Aorta (tissue), 5 donors: Measurements from ENCODE around the gene UNC45A. TPM values are rescaled to one million over a fixed set of nuclear protein-coding genes. Genes with fewer than 3 reads are reported as not detected.

Source experiments
- ATAC-seq: fragments of 200-7000 bp; cut with Tn5 transposase; one replicate; pipeline ENCODE4 v1.9.1; 2022; ENCODE audit warnings: moderate library complexity; ENCODE audit not compliant: low FRiP score
- DNase-seq, 2 donors: peaks; one replicate each; pipeline ENCODE4 v3.0.0-alpha.2; 2020
- H3K27ac ChIP-seq, 2 donors: one replicate each; pipeline ENCODE4 v1.5.1; 2013; ENCODE audit warnings: low read length in 2 of 2, mild to moderate bottlenecking in 2 of 2, moderate library complexity in 2 of 2, control low read depth in 1 of 2, inconsistent platforms in 1 of 2, low read depth in 1 of 2
- H3K27me3 ChIP-seq, 2 donors: one replicate each; pipeline ENCODE4 v1.6.1; 2013; ENCODE audit warnings: control low read depth in 1 of 2, low read length in 1 of 2, mild to moderate bottlenecking in 1 of 2, moderate library complexity in 1 of 2; ENCODE audit not compliant: insufficient read depth in 2 of 2, control insufficient read depth in 1 of 2
- H3K36me3 ChIP-seq, 2 donors: one replicate each; pipeline ENCODE4 v1.6.1; 2013; ENCODE audit warnings: control low read depth in 1 of 2, low read length in 1 of 2, mild to moderate bottlenecking in 1 of 2; ENCODE audit not compliant: insufficient read depth in 2 of 2, control insufficient read depth in 1 of 2
- H3K4me1 ChIP-seq, 2 donors: one replicate each; pipeline ENCODE4 v1.6.1; 2013; ENCODE audit warnings: low read length in 2 of 2, control low read depth in 1 of 2, mild to moderate bottlenecking in 1 of 2, moderate library complexity in 1 of 2; ENCODE audit not compliant: insufficient read depth in 2 of 2, control insufficient read depth in 1 of 2
- H3K4me3 ChIP-seq, 2 donors: one replicate each; pipeline ENCODE4 v1.5.1; 2013; ENCODE audit warnings: low read length in 2 of 2, control low read depth in 1 of 2, mild to moderate bottlenecking in 1 of 2
- H3K9me3 ChIP-seq: one replicate; pipeline ENCODE4 v1.6.1; 2013; ENCODE audit warnings: mild to moderate bottlenecking, low read length; ENCODE audit not compliant: control insufficient read depth
- WGBS, 2 donors: extraction: QIAGEN DNeasy Blood & Tissue Kit; methylation state at CpG; one replicate each; pipeline ENCODE4 v1.1.7; 2013; 5-methylcytosine and 5-hydroxymethylcytosine counted together
- intact Hi-C, 2 donors: fragments of 100-400 bp; cut with DNase I; formaldehyde crosslinking; loops; one replicate each; pipeline versions ENCODE4 v1.14.2 to v1.15.0; 2022
- polyA plus RNA-seq, 2 donors: library from polyadenylated mRNA; stranded (reverse); fragments of 200-250 nt; gene quantifications; one replicate each; pipeline ENCODE4 v1.2.3, GENCODE V29; 2013
- total RNA-seq, 2 donors: library from RNA; stranded (reverse); fragmentation: NEBNext Ultra II Directional; extraction: Animal tissue kit (Norgen Biotek cat#: 25700); gene quantifications; one replicate each; pipeline ENCODE4 v1.2.1, GENCODE V29; 2021
- donor health status: healthy with polysubstance abuse.
- donor health status: Bipolar disorder and iron deficiency.
- donor health status: DM: no; HTN: no; CAD: no.
- donor health status: DM: no; HTN: no; CAD: no.
- donor health status: DM: yes; HTN: yes; CAD: no.

Gene UNC45A
- total and polyA plus RNA-seq, 4 donors: 34.6 to 96.7 (median 77.8) TPM

- no peaks in the 10 kb centered on the region for H3K36me3 ChIP-seq
- no peak for DNase-seq
- no peaks in the 10 kb centered on the region for H3K27me3 ChIP-seq
- no peak for ATAC-seq
- intact Hi-C loops: no loop called here
- no peak overlapping the region for H3K4me3 ChIP-seq
- H3K27ac ChIP-seq: peak overlapping the region in 1 of 2 donors; percentile 23
- WGBS, 2 donors: 15 to 17% methylated on average over 5 of the region's 5 CpGs
- no peaks in the 10 kb centered on the region for H3K9me3 ChIP-seq
- peaks cover 0 to 6% of the 10 kb centered on the region in 2 donors for H3K4me1 ChIP-seq
These were observed 2.5 kb upstream of the UNC45A start for GRCh38 chr15:90932660-90932991.

- H3K9me3 ChIP-seq: no peaks in the 10 kb centered on the region
- ATAC-seq: no peak
- no peak overlapping the region for H3K4me3 ChIP-seq
- no peak for DNase-seq
- no peaks in the 10 kb centered on the region for H3K27me3 ChIP-seq
- WGBS, 2 donors: 65 to 81% methylated on average over 1 of the region's 1 CpG
- no peak overlapping the region for H3K27ac ChIP-seq
- no peaks in the 10 kb centered on the region for H3K36me3 ChIP-seq
- H3K4me1 ChIP-seq: peaks cover 0 to 6% of the 10 kb centered on the region in 2 donors
- intact Hi-C loops: no loop called here
These were observed 1.8 kb upstream of the UNC45A start for GRCh38 chr15:90933301-90933700.

- DNase-seq (peak; percentile 91 to 93), ATAC-seq (peak; percentile 65)
- 1% methylated on average over 19 of the region's 19 CpGs for WGBS, 2 donors
- intact Hi-C loops: no loop called here
- Histone ChIP-seq H3K4me3 (peak overlapping the region; percentile 76 to 91), H3K9me3 (no peaks in the 10 kb centered on the region), H3K36me3 (peaks cover 0 to under 1% of the 10 kb centered on the region in 2 donors), H3K4me1 (peaks cover 0 to 6% of the 10 kb centered on the region in 2 donors), H3K27ac (peak overlapping the region in 1 of 2 donors; percentile 55), H3K27me3 (no peaks in the 10 kb centered on the region)
These were observed 683 bp upstream of the UNC45A start for GRCh38 chr15:90934256-90934948.

GRCh38 chr15:90936823-90937222 is 1.7 kb downstream of the UNC45A start:
- no peak overlapping the region for H3K27ac ChIP-seq
- DNase-seq: no peak
- no peaks in the 10 kb centered on the region for H3K27me3 ChIP-seq
- H3K9me3 ChIP-seq: no peaks in the 10 kb centered on the region
- peaks cover 0 to 6% of the 10 kb centered on the region in 2 donors for H3K4me1 ChIP-seq
- 47 to 57% methylated on average over 1 of the region's 1 CpG for WGBS, 2 donors
- no peak overlapping the region for H3K4me3 ChIP-seq
- ATAC-seq: no peak
- intact Hi-C loops: no loop called here
- peaks cover 3 to 7% of the 10 kb centered on the region in 2 donors for H3K36me3 ChIP-seq

GRCh38 chr15:90938261-90938660 is 3.2 kb downstream of the UNC45A start:
- DNase-seq: no peak
- Histone ChIP-seq H3K27me3 (no peaks in the 10 kb centered on the region), H3K27ac (no peak overlapping the region), H3K9me3 (no peaks in the 10 kb centered on the region), H3K4me1 (peaks cover 0 to 6% of the 10 kb centered on the region in 2 donors), H3K36me3 (peaks cover 3 to 12% of the 10 kb centered on the region in 2 donors), H3K4me3 (no peak overlapping the region)
- intact Hi-C loops: no loop called here
- no peak for ATAC-seq
- WGBS, 2 donors: 70 to 81% methylated on average over 5 of the region's 5 CpGs

- DNase-seq: no peak
- intact Hi-C loops: no loop called here
- 83 to 96% methylated on average over 7 of the region's 7 CpGs for WGBS, 2 donors
- no peak for ATAC-seq
- Histone ChIP-seq H3K27me3 (no peaks in the 10 kb centered on the region), H3K4me3 (no peak overlapping the region), H3K4me1 (peaks cover 0 to 6% of the 10 kb centered on the region in 2 donors), H3K27ac (no peak overlapping the region), H3K9me3 (no peaks in the 10 kb centered on the region), H3K36me3 (peaks cover 3 to 14% of the 10 kb centered on the region in 2 donors)
These were observed 4.7 kb downstream of the UNC45A start for GRCh38 chr15:90939756-90940155.

- ATAC-seq (no peak), DNase-seq (no peak)
These were observed 6.0 kb downstream of the UNC45A start for GRCh38 chr15:90941038-90941437.

GRCh38 chr15:90942354-90943120 is 7.5 kb downstream of the UNC45A start:
- ATAC-seq: no peak
- H3K9me3 ChIP-seq: no peaks in the 10 kb centered on the region
- H3K4me3 ChIP-seq: no peak overlapping the region
- 89 to 91% methylated on average over 12 of the region's 12 CpGs for WGBS, 2 donors
- peaks cover 3 to 19% of the 10 kb centered on the region in 2 donors for H3K36me3 ChIP-seq
- no peaks in the 10 kb centered on the region for H3K27me3 ChIP-seq
- no peak overlapping the region for H3K27ac ChIP-seq
- peak in 1 of 2 donors; percentile 57 for DNase-seq
- intact Hi-C loops: no loop called here
- H3K4me1 ChIP-seq: no peaks in the 10 kb centered on the region

More at GRCh38 chr15:90941038-90941437, 6.0 kb downstream of the UNC45A start:
- intact Hi-C loops: no loop called here
- no peak overlapping the region for H3K27ac ChIP-seq
- no peaks in the 10 kb centered on the region for H3K9me3 ChIP-seq
- no peak overlapping the region for H3K4me3 ChIP-seq
- H3K36me3 ChIP-seq: peaks cover 3 to 14% of the 10 kb centered on the region in 2 donors
- H3K4me1 ChIP-seq: peaks cover 0 to 4% of the 10 kb centered on the region in 2 donors
- 97 to 99% methylated on average over 4 of the region's 4 CpGs for WGBS, 2 donors
- H3K27me3 ChIP-seq: no peaks in the 10 kb centered on the region
